ENCODE data around the gene ZNF138.

Gene ZNF138

GRCh38 chr7:64875258-64875657, 81.0 kb downstream of the ZNF138 start:
- no peak for DNase-seq (ENCODE audit: low read depth, low spot score)

DNA sequence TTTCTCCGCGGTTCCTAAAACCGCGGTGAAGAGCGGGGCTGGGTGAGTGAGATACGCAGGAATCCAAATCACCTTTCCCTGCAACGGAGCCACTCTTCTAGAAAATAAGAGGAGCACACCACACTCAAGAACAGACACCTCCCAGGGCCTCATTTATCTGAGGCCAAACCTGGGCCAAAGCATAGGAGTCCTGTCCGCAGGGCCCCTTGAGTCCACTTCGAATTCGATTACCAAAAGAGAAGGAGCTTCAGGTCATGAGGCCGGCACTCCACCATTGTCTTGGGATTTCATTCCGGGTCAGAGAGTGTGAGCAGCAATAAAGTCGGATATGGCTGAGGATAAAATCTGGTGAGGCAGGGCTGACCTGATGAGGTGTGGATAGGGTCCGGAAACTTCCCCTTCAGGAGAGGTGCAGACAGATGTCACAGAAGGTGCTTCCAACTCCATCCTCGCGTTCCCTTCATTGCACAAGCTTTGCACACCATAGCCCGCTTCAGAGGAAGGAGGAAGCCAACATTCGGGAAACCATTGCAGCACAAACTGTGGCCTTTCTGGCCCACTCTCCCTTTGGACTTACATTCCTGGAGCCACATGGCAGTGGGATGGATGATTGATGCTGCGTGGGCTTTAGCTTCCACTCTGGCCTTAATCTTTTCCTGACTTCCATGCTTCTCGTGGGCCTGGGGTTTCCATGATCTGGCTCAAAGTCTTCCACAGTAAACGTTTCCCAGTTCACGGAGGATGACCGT, 81.6 kb downstream of the ZNF138 start:
- no peak for DNase-seq (ENCODE audit: low read depth, low spot score)

DNA sequence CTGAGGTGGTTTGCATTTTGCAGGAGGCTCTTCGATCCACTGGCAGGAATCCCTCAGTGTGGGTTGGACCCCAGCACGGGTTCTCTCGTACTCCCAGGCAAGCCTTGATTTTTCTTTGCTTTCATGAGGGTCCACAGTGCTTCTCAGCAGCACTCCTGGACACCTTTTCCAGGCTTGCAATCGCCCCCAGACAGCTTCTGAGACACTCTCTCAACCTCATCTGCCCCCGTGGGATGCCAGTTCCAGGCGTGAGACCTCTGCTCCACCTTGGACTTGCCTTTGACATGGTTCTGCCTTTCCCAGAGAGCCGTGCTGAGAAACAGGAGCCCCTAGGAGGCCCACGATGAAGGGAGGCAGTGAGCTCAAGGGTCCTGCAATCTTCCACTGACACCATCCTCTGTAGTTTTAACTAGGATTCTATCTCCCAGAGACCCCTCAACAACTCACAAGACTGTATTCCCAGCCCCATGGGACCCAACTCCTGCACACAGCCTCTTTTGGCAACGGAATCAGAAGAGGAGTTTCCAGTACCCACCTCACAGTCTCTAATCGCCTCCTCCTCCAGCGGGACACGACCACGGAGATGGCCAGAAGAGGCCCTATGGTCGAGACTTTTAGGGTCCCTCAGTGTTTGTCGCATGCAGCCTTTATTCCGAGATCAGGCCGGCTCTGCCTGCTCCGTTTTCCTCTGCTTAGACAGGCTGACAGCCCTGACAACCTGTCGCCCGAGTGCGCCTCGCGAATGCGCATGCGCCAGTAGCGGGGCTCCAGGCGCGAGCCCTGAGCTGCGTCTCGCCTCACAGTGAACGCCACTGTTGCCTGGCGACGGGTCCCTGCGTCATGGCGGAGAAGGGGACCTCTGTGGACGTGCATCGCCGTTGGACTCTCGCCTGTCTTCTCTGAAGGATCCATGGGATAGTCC, 82.8 kb downstream of the ZNF138 start:
- DNase-seq (ENCODE audit: low read depth, low spot score): peak; percentile 81

- no peak for DNase-seq (ENCODE audit: low read depth, low spot score)
Observed at GRCh38 chr7:64877714-64878610, 83.7 kb downstream of the ZNF138 start.

- DNase-seq (ENCODE audit: low read depth, low spot score): no peak
Observed at GRCh38 chr7:64878684-64879083, 84.5 kb downstream of the ZNF138 start.

- DNase-seq (ENCODE audit: low read depth, low spot score): no peak
Observed at GRCh38 chr7:64879086-64879730, 85.0 kb downstream of the ZNF138 start.

GRCh38 chr7:64879800-64880199, 85.6 kb downstream of the ZNF138 start:
- DNase-seq (ENCODE audit: low read depth, low spot score): no peak

DNA sequence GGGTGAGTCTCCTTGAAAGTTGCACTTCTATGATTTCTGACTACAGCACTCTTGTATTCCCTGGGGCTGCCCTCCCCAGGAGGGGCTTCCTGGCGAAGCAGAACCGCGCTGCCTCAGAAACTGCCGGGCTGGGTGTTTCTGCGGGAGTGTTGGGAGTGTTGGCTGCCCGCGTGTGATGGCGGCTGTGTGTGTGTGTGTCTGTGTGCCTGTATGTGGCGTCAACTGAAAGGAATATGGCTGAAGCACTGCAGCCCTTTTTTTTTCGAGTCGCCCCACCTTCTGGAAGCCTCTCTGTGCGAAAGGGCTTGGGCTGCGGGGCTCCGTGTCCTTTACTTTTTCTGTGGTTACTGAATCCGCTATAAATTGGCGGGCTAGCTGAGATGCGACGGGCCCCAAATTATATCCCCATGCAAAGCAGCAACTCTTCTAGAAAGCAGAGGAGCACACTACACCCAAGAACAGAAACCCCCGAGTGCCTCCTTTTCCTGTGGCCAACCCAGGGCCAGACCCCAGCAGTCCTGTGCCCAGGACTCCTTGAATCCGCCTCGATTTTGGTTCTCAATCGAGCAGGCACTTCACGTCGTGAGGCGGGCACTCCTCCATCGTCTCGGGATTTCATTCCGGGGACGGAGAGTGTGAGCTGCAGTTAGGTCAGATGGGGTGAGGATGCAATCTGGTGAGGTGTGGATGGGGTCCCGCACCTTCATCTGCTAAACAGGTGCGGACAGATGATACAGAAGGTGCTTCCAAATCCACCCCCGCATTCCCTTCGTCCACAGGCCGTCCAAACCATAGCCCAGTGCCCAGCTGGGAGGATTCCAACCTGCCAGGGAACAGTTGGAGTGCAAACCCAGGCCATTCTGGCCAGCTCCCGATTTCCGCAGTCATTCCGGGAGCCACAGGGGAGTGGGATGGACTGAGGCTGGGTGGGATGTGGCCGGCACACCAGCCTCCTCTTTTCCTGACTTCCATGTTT, 86.4 kb downstream of the ZNF138 start:
- no peak for DNase-seq (ENCODE audit: low read depth, low spot score)

DNA sequence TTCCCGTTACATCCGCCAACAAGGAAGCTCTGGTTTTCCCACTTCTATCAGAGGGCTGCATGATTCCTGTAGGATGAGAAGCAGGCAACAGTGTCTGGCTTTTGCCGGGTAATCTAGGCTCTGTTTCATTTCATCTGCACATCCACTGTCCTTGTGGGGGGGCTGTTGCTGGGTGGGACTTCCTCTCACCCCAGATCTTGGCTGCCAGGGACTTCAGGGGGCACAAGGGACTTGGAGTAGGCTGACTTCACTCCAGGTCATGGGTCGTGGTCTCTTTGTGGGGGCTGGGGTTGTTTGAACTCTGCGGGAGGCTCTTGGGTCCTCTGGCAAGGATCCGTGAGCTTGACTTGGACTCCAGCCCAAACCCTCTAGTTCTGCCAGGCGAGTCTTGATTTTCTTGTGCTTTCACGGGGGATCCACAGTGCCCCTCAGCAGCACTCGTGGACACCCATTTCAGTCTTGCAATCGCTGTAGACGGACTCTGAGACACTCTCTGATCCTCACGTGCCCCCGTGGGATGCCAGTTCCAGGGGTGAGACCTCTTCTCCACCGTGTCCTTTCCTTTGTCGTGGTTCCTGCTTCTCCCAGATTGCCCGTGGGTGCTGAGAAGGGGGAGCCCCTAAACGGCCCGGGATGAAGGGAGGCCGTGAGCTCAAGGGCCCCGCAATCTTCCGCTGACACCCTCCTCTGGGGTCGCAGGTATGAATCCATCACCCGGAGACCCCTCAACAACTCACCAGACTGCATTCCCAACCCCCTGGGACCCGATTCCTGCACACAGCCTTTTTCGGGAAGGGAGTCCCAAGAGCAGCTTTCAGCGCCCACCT, 87.4 kb downstream of the ZNF138 start:
- DNase-seq (ENCODE audit: low read depth, low spot score): no peak

GRCh38 chr7:64882341-64883112, 88.3 kb downstream of the ZNF138 start:
- DNase-seq (ENCODE audit: low read depth, low spot score): peak; percentile 55
